DMS114 treated with DMSO at 0.1 percent for 48 hours (cell line): ENCODE results near the gene MLEC.
"Not testable (repeated sequence)": the region's sequence is repeated elsewhere in the genome, so short reads cannot be mapped to it uniquely, and the experiment has no call there.

Experiments
- DNase-seq: peaks from one replicate; lab custom pipeline; 2025; ENCODE audit not compliant: unreplicated experiment; lab: John Stamatoyannopoulos, UW

MLEC gene

GRCh38 chr12:120661432-120661831, 25.5 kb upstream of the MLEC start:
- DNase-seq: no peak

- DNase-seq: no peak
Observed at GRCh38 chr12:120662879-120663278, 24.1 kb upstream of the MLEC start.

DNA sequence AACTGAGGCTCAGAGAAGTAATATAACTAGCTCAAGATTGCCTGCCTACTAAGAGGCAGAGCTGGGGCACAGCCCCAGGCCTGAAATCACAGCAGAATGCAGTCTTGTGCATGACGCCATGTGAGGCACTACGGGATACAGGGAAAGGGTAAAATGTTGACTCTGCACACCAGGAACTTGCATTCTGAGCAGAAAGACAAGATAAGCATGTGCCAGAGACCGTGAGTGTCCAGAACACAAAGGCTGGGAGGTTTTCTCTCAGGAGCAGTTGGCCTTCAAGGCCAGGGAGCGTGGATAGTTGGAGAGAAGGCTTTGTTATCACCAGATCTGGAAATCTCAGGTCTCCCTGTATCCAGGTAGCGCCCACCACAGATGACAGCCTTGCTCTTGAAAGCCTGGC, 23.2 kb upstream of the MLEC start:
- no peak for DNase-seq

GRCh38 chr12:120666571-120667390, 20.2 kb upstream of the MLEC start:
- DNase-seq: no peak

DNA sequence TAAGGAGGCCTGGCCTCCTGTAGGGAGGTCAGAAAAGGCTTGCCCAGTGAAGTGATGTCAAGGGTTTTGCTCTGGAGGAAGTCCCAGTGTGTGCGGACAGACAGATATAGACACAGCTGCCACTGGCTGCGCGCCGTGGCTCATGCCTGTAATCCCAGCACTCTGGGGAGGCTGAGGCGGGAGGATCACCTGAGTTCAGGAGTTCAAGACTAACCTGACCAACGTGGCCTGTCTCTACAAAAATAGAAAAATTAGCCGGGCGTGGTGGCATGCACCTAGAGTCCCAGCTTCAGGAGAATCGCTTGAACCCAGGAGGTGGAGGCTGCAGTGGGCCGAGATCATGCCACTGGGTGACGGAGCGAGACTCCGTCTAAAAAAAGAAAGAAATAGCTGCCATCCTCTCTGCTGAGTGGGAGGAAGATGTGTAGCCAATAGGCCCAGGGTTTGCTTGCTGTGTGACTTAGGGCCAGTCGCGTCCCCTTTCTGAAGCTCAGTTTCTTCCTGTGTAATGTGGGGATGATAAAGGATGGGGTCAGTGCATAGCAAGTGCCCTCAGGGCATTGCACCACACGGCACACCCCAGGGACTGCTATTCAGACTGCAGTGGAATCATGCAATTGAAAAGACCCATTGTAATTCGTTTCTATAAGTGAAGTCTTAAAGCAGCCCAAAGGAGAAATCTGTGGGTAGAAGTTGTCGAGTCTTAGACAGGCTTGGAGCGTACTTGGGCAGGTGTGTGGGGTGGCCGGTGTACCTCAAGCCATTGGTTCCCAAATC, 18.7 kb upstream of the MLEC start:
- no peak for DNase-seq

DNA sequence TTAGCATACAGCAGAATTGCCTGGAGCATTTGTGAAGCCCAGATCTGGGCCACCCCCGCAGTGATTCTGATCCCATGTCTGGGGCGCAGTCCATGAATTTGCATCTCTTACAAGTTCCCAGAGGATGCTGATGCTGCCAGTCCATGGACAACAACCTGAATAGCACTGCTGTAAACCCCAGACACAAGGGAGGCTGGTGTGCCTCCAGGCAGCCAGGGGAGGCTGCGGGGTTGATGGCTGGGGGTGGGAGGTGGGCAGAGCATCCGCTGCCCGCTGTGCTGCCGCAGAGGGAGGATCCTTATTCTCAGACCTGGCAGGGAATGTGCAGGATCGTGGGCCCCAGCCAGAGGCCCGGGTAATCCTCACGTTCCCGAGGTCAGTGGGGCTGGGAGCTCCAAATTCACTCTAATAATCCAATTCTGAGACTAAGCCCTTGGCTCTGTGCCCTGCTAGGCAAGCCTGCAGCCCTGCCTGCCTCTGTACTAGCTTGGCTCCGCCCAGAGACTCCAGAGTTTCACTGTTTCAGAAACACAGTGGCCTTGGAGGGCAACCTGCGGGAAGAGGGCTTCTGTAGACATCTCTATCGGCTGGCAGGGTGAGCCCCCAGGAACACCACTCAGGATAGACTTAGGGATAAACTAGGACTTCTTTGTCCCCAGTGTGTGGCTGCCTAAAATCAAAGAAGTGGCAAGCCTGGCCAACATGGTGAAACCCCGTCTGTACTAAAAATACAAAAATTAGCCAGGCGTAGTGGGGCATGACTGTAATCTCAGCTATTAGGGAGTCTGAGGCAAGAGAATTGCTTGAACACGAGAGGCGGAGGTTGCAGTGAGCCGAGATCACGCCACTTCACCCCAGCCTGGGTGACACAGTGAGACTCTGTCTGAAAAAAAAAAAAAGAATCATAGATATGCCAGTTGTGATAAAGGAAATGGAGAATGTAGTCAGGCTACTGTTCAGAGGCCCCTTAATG, 17.8 kb upstream of the MLEC start:
- no peak for DNase-seq

- not testable (repeated sequence) for DNase-seq
Observed at GRCh38 chr12:120670237-120670636, 16.7 kb upstream of the MLEC start.

- DNase-seq: no peak
Observed at GRCh38 chr12:120670667-120671066, 16.3 kb upstream of the MLEC start.

DNA sequence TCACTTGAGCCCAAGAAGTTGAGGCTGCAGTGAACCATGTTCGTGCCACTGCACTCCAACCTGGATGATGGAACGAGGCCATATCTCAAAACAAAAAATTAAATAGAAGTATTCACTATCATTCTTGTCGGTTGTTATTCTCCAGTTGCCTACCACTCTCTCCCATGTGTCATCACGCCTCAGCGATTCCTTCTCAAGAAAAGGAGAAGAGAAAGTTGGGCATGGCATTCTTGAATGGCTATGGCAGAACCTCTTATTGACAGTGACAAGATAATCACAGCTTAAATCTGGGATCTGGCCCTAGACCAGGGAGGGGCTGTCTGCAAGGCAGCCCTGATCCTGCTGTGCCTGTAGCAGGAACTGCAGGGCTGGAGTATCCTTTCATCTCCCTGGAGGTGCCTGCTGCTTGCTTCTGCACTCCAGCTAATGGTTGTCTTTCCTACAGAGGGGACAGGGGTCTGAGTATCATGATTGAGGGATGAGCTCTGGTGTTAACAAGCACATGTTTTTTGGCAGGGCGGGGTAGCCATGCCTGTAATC, 12.8 kb upstream of the MLEC start:
- no peak for DNase-seq

DNA sequence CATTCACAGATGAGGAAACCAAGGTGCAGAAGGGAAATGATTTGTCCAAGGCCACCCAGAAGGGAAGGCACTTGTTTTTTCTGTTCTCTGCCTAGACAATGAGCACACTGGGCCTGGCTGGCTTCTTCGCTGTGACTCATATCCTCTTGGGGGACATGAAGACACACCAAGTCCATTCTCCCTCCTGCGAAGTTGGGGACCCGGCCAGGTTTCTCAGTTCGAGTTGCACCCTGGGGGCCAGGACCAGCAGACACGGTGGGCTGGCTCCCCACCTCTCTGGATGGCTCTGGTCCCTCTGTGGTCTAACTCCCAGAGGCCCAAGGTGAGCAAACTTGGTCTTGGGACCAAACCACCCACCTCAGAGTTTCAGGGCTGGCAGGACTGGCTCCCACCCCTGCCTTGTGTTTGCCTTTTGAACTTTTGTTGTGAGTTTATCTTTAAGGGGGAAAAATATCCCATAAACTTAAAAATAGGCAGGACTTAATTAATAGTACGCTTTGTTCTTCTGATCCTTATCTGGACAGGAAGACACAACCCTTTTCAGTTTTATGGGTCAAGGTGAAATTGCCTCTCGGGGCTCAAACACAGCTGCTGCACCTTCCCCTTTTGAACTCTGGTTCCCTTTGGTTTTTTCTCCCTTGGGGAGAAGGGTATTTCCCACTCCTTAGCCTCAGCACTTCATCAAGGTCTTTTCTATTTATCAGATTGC, 9.0 kb upstream of the MLEC start:
- DNase-seq: no peak

- DNase-seq: no peak
Observed at GRCh38 chr12:120678572-120678971, 8.4 kb upstream of the MLEC start.

- DNase-seq: no peak
Observed at GRCh38 chr12:120680165-120680738, 6.7 kb upstream of the MLEC start.

GRCh38 chr12:120684523-120684932, 2.4 kb upstream of the MLEC start:
- DNase-seq: no peak

DNA sequence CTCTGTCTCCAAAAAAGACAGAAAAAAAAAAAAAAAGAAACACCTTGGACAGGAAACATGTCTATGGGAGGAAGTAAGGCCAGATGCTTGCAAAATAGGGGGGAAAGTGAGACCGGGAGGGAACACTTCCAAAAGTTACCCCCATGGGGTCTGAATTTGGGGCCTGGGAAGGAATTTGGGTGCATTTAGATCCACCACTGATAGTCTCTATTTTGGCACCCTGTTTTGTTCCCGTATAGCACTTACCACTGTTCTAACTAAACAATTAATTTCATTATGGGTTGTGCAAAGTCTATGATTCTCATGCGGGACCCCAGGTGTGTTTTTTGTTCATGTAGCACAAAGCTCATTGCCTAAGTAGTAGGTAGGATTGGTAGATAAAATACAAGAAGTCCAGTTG, 1.4 kb upstream of the MLEC start:
- no peak for DNase-seq

GRCh38 chr12:120686151-120686689, 729 bp upstream of the MLEC start:
- DNase-seq: peak; percentile 93

- no peak for DNase-seq
Observed at GRCh38 chr12:120687578-120688289, 785 bp downstream of the MLEC start.

DNA sequence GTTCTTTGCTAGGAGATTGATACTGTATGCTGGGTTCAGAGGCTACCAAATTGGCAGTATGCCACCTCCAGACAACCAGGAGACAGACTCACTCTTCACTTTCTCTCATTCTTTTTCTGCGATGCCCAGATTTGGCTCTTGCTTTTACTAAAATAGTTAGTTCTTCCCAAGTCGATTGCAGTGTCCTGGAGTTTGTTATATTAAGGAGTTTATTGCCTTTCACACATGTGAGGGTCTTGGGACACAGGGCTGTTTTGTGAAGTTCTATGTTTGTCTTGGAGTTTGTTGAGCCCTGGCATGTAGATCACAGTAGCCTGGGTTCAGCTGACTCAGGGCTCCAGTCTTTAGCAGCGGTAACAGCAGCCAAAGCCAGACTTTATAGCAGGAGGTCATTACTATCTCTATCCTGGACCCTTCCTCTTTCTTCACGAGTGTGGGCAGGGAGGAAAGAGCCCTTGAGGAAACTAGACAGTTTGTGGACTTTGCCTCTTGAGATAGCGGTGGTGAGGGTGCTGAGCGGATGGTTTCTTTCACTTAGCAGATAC, 1.6 kb downstream of the MLEC start:
- DNase-seq: no peak

- DNase-seq: no peak
Observed at GRCh38 chr12:120689397-120690082, 2.6 kb downstream of the MLEC start.
